SK-MEL-5 (cell line): ENCODE data around the gene CPXM1. TPM values are rescaled to one million over a fixed set of nuclear protein-coding genes. Genes with fewer than 3 reads are reported as not detected.

Experiments used
- DNase-seq: peaks from one replicate; pipeline ENCODE4 v3.0.0-alpha.2; 2016; ENCODE audit warnings: low read depth, low spot score
- in situ Hi-C: cut with HindIII; loops from 2 replicates; pipeline ENCODE4 v1.10.0; 2016; ENCODE audit warnings: low sequenced_read_pairs, high pct_unique_total_duplicates, low pct_unique_long_range_greater_than_20kb
- total RNA-seq: library from RNA; depleted of rRNA; stranded (reverse); fragments of >200 nt; shearing (Covaris generic); gene quantifications from 2 replicates; pipeline ENCODE4 v1.2.3, GENCODE V29; 2014

Gene CPXM1
- total RNA-seq, 1 experiment from 2014 or later, result 0.98 TPM

DNA sequence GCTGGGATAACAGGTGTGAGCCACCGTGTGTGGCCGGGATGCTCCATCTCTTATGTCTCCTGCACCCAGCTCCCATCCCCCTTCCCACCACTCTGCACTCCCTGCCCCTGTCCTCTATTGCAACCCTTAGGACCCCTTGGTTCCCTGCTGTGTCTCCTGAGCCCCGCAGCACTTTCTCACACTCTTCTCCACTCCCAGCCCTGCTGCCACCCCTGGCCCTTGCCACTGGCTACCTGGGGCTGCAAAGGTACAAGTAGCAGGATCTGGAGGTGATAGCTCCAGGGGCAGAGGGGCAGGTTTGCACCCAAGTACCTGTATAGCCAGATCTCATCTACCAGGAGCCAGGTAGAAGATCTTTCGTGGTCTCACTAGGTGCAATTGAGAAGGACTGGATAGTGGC lies 6.6 kb upstream of the CPXM1 start:
- in situ Hi-C loops, result no loop called here
- no peak for DNase-seq

DNA sequence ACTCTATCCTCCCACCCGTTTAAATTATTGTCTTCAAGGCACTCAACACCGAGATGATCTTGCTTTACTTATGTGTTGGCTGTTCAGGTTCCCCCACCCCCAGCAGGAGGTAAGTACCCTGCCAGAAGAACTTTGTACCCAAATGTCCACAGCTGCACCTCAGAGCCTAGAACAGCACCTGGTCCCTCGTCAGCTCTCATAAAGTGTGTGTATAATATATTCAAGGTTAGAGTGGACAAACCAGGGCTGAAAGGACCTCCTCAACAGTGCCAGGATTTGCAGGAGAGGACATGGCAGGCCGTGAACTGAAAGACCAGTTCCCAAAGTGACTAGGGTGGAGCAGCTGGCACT lies 5.9 kb upstream of the CPXM1 start:
- in situ Hi-C loops, result no loop called here
- no peak for DNase-seq

DNA sequence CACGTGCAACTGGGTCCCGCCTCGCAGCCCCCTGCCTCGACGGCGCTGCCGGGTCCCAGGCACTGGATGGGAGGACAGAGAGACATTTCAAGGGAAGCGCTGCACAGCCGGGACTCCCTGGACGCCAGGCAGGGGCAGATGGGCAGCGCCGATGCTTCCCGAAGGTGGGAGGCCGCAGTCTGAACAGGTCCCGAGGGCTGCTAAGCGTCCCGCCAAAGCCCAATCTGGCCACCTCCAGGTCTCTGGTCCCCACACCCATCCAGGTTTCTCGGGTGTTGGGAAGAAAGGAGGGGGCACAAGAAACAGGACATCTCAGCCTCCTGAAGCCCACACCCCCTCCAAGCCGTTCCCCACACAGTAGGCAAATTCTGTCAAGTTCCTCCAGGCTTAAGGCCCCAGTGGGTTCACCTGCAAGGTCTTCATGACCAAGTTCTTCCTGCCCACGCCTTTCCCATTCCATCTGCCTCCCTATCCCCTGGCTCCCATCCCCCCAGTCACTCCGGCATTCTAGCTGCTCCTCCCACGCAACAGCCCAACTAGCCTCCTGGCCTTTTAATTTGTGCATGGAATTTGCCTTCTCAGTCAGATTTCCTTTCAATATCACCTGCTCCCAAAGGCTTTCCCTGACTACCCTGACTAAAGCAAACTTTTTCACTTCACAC lies 5.4 kb upstream of the CPXM1 start:
- in situ Hi-C loops, result no loop called here

DNA sequence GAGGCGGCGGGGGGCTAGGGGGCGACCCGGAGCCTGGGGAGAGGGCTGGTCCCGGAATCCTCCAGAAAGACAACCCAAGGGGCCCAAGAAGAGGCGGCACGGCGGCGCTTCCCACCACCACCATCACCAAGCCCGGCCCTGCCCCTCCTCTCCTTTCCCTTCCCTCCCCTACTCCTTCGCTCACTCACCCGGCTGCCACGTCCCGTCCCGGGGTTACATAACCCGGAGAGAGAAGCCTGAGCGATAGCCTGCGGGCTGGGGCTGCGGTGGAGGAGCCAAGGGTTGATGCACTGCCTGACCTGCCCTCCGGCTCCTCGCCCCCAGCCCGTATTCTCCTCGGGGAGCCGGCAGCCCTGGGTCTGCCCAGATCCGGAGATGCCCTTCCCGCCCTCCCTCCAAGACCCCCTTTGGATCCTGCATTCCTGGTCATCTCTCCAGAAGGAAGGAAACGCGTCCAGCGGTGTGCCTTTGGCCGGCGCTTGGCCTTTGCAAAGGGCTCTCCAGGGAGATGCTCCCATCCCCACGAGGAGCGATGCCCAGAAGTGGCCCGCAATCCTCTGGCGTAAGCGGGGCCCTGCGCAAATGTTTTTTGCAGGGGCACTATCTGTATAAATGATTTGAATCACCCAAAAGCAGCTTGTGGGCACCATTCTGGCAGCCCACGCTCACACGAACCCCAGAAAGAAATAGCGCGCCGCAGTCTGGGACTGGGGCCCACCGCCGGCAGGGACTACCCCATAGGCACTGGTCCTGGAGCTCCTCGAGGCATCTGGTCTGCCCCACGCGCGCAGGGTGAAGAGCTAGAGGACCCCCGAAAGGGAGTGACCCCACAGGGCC lies 4.6 kb upstream of the CPXM1 start:
- in situ Hi-C loops, result no loop called here
- DNase-seq, result no peak

More for the DNA sequence above, 5.4 kb upstream of the CPXM1 start:
- no peak for DNase-seq

DNA sequence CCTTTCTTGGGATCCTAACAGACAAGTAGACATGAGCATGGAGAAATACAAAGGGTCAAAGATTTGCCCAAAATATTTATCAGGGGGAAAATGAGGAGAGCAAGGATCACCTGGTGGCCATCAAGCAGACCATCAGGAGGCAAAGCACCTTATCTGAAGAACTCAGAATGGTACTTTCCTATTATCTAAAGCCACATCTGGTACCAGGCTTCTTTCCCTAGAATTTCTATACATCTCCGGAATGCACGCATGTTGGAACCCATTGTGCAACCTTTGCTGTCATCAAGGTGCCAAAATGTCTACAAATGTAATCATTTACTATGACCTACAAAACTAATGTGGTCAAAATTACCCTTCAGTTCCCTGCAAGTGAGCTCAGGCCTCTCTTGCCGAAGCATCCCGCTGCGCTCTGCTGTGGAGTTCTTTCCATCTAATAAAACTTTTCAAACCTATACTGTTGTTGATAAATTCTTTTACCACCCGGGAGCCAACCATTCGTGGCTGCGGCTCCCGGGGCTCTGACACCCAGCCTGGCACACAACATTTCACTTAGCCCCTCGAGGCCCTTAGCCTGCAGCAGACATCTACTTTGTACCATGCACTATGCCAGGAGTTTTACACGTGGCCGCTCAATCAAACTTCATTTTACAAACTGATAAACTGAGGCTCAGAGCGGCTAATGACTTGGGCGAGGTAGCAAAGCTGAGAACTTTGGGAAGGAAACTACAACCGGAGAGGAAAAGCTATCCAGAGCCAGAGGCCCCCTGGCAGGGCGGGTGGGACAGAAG lies 3.8 kb upstream of the CPXM1 start:
- in situ Hi-C loops, result no loop called here

DNA sequence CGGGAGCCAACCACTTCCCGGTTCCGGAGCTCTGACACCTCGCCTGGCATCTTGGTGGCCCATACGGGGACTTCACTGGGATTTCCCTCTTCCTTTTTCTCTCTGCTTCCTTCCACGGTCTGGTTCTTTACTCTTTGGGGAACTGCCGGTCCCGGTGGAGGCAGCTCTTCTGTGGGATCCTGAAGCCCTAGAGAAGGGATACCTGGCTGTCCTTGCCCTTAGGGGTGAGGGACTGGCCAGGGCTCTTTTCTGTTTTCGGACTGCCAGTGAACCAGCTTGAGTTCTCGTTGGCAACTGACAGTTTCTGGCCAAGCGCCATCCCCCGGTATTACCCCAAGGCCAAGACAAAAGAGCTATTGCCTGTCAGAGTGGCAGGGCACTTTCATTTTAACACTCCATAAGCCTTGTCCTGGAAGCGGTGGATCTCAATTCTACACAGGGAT lies 880 bp upstream of the CPXM1 start:
- in situ Hi-C loops, result no loop called here
- no peak for DNase-seq

More for the DNA sequence above, 3.8 kb upstream of the CPXM1 start:
- DNase-seq, result no peak

DNA sequence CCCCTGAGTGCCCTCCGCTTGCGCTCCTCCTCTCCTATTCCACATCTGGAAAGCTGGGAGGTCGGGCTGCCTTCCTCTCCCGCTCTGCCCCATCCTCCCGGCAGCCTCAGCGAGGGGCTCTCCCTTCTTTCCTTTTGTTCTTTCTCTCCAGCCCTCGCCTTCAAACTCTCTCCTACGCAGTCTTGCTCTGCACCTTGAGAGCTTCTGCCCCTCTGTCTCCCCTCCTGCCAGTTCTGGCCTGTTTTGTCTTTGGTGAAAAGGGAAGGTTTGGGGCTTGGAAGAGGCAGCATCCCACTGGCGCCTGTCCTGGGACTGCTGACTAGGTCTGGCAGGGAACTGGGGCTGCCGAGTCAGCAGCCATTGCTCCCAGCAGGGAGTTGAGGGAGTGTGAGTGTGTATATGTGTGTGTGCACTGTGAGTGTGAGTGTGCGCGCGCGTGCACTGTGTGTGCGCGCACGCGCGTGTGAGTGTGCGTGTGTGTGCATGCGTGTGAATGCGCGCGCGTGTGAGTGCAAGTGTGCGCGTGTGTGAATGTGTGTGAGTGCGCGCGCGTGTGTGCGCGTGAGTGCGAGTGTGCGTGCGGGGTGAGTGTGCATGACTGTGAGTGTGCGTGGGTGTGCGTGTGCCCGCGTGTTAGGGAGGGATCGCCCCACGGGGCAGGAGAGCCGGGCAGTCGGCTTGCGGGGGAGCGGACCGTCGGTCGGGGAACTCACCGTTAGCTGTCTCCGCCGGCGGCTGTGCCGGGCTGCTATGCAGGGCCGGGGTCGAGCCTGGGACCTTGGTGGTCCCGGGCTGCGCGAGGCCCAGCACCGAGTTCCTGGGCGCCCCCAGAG lies 523 bp downstream of the CPXM1 start:
- in situ Hi-C loops, result no loop called here
- DNase-seq, result no peak

DNA sequence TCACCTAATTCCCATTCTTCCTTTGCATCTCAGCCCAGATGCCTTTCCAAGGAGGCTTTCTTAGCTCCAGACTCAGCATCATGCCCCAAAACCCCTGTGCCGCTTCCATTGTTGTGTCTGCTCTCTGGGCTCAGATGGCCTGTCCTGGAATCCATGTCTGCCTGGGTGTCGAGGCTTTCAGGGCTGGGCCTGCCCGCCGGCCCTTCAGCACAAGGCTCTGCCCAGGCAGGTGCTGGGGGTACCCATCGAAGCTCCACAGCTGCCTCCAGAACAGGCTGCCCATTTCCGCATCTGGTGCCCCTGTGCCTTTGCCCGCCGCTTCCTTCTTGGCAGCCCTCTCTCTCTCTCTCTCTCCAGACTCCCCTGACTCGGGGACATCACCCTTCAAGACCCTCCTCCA lies 1.2 kb downstream of the CPXM1 start:
- DNase-seq, result no peak
- in situ Hi-C loops, result no loop called here

DNA sequence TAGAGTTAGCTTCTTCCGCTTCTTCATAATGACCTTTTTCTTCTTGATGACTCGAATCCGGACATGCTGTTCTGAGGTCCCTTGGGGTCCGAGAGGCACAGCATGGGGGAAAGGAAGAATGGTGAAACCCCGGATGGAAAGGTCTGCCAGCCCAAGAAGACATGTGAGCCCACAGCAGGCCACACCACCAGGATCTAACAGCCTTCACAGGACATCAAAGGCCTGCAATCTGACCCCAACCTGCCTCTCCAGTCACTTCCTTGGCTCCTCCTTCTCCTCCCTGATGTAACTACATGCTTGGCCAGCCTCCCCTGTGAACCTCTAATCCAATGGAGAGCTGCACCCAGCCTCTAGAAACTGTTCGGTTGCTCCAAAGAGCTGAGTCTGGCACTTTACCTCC lies 1.6 kb downstream of the CPXM1 start:
- in situ Hi-C loops, result no loop called here
- DNase-seq, result peak; percentile 43

DNA sequence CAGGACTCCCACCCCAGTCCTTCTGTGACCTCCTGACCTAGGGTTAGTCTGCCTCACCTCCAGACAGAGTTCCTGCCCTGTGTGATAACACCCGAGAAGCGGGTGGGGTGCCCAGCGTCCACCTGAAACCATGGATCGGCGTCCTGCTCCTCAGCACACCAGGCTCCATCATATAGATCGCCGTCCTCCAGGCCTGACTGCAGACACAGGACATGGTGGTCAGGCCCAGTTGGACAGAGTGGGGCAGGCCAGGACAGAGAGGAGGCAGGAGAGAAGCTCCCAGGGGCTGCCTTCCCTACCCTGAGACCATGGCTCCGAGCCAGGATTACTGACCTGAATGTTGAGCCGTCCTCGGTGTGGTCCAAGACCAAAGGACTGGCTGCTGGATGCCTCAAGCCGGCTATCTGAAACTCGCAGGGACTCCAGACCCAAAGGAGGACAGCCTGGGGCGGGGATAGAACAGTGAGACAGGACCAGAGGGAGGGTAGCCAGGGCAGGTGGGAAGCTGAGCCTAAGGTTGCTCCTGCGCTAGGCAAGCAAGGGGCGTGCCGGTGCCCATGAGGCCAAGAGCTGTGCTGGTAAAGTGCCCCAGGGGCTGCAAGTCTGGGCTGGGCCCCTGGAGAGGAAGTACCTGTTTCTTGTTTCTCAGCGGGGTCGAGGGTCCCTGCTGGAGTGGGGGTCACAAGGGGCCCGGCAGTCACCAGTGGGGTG lies 2.2 kb downstream of the CPXM1 start:
- in situ Hi-C loops, result no loop called here
- no peak for DNase-seq

DNA sequence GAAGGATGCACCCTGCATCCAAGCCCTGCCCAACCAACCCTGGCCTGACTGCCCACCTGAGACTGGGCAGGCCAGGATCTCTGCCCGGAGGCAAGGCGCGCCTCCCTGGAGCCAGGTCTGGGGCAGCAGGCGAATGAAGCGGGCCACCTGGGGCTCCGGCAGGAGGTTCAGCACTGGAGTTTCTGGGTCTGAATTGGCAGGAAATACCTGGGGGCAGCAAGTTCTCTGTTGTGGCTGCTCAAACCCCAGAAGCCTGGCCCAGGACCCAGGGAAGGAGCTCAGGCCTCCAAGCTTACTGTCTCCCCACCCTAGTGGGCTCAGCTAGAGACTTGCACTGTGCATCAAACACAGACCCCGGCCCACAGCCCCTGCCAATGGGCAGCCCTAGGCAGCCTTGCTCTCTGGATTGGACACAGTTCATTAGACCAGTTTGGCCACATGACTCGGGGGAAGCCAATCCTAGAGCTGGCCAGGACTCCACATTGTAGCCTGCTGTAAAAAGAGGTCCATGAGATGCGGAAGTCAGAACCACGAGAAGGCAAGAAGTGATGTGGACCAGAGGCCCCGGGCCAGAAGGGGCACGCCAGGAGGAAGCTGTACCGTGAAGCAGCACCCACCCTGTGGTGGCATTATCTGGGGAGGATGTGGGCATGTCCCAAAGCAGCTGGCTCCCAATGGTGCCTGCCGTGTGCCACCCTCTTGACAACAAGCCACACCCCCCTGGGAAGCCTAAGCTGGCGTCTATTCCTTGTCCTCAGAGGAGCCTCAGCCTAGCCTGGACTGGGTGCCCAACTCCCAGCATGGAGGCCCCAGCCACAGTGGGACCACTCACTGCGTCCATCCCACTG lies 3.1 kb downstream of the CPXM1 start:
- in situ Hi-C loops, result no loop called here
- DNase-seq, result no peak

DNA sequence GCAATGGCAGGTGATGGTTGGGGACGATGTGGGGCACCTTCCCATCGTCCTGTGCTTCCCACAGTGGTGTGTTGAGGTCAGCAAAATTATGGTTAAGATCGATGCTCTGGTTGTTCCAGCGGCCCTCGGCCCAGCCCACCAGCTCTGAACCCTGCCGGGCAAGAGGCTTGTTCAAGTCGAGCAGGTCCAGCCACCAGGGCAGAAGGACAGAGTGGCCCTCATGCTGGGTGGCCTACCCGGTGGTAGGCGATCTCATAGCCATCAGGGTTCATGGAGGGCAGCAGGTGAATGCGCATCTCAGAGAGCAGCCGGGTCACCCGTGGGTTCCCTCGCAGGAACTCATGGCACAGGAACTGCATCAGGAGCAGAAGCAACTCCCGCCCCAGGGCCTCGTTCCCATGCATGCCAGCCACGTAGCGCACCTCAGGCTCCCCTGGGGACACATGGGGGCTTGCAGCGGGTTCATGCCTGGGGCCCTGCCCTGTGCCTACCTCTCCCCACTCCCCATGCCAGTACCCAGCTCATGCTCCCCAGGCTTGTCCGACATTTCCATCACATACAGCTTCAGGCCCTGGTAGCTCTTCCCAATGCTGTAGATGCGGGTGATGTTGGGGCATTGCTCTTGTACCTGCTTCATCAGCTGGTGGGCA lies 4.3 kb downstream of the CPXM1 start:
- DNase-seq, result no peak
- in situ Hi-C loops, result no loop called here

DNA sequence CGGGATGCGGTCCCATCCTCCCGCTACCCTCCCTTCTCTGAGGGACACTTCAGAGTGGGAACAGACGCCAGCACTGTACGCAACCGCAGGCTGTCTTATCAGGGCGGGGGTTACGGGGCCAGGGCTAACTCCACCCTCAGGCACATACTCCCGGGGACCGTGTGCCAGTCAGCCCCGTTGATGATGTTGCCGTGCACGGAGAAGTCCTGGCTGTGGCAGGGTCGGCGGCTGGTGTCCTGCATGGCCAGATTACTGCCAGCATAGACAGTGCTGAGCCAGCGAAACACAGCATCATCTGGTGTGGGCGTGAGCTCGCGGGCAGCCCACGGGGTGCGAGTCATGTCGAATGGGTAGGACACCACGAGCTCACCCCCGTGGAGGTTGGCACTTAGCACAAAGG lies 5.0 kb downstream of the CPXM1 start:
- in situ Hi-C loops, result no loop called here

DNA sequence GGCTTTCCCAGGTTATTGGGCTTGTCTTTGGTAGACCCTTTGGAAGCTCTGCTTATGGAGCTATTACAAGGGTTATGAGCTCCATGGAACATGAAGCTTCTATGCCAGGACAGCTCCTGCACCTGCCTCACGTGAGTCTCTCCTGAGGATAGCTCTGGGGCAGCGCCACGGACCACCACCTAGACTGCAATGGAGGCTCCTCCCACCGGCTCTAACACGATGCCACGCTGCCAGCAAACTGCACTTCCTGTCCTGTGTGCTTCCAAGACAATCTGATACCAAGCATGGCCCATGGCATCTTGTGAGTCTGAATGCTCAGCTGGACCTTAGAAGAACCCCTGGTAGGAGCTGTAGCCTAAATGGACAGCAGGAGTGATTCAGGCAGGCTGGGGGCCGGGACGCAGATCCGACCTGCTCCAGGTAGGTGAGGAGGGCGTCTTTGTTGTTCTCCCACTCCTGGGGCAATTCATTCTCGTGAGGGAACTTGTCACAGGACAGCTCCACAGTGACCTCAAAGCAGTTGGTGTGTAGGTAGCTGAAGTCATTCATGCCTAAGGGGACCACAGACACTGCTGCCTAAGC lies 5.5 kb downstream of the CPXM1 start:
- in situ Hi-C loops, result no loop called here
- no peak for DNase-seq

More for the DNA sequence above, 5.0 kb downstream of the CPXM1 start:
- DNase-seq, result no peak

DNA sequence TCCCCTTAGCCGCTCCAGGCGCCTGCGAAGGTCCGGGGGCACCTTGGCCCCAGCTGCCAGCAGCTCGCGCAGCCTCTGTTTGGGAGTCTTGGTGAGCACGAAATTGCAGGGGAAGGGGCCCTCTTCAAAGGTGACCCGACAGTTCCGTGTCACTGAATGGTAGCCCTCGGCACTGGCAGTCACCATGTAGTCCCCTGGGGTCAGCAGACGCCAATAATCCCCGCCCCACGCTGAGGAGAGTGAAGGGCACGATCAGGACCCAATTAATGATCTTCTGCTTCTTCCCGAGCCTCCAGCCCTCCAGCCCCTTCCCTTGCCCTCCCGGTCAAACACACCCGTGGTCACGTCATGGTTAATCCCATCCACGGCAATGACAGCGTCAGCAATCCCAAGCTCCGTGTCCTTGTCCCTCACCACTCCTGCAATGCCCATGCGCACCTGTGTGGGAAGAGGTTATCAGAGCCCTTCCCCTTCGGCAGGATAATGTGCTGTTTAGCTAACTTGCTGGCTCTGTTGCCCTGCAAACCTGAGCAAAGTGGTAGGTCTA lies 6.2 kb downstream of the CPXM1 start:
- in situ Hi-C loops, result no loop called here
- no peak for DNase-seq
